NCI-H748 (cell line): ENCODE data around the gene INSR.

Experiments used
- DNase-seq: peaks from one replicate; lab custom pipeline; 2025; ENCODE audit not compliant: unreplicated experiment; lab: John Stamatoyannopoulos, UW

The INSR gene

GRCh38 chr19:7295912-7296536 is 1.8 kb upstream of the INSR start:
- no peak for DNase-seq

GRCh38 chr19:7294558-7295212 is 471 bp upstream of the INSR start:
- peak; percentile 66 for DNase-seq

- DNase-seq: no peak
Observed at GRCh38 chr19:7292950-7293761, 1.1 kb downstream of the INSR start.

GRCh38 chr19:7292352-7292949 is 1.8 kb downstream of the INSR start:
- no peak for DNase-seq

- DNase-seq: no peak
Observed at GRCh38 chr19:7288977-7289376, 5.2 kb downstream of the INSR start.

- no peak for DNase-seq
Observed at GRCh38 chr19:7288131-7288530, 6.1 kb downstream of the INSR start.

GRCh38 chr19:7287722-7288121 is 6.5 kb downstream of the INSR start:
- no peak for DNase-seq

GRCh38 chr19:7280940-7281666 is 13.1 kb downstream of the INSR start:
- DNase-seq: no peak

GRCh38 chr19:7272856-7273578 is 21.2 kb downstream of the INSR start:
- no peak for DNase-seq

- DNase-seq: no peak
Observed at GRCh38 chr19:7268705-7269098, 25.5 kb downstream of the INSR start.

- DNase-seq: no peak
Observed at GRCh38 chr19:7267792-7268704, 26.2 kb downstream of the INSR start.

- DNase-seq: no peak
Observed at GRCh38 chr19:7266832-7267231, 27.4 kb downstream of the INSR start.

GRCh38 chr19:7265963-7266362 is 28.3 kb downstream of the INSR start:
- DNase-seq: no peak

- DNase-seq: no peak
Observed at GRCh38 chr19:7264858-7265257, 29.4 kb downstream of the INSR start.

GRCh38 chr19:7263521-7263920 is 30.7 kb downstream of the INSR start:
- no peak for DNase-seq

GRCh38 chr19:7263066-7263465 is 31.1 kb downstream of the INSR start:
- DNase-seq: no peak

- DNase-seq: no peak
Observed at GRCh38 chr19:7262470-7262869, 31.7 kb downstream of the INSR start.

GRCh38 chr19:7260161-7260560 is 34.1 kb downstream of the INSR start:
- DNase-seq: no peak

- no peak for DNase-seq
Observed at GRCh38 chr19:7258840-7259395, 35.3 kb downstream of the INSR start.
